ENCODE data around the gene ASAP3.

Gene ASAP3

DNA sequence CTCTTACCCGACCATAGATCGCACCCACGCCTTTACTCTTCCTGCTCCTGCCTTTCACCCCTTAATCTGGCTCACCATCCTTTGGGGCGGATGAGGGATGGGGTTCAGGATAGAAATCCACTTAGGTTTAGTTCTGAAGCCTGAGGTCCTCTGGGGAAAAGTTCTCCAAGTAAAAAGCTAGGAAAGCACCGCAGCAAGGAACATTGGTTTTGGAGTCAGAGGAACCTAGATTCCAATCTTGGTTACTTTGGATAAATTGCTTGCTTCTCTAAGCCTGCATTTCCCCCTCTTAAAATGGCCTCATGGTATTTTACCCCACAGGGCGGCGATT is 988 bp upstream of the ASAP3 start:
- peak overlapping the region in 1 of 2 experiments; percentile 88 for H3K4ac ChIP-seq (ENCODE audit: low read depth in 1 of 2, low read length in 2 of 2)
- peak overlapping the region in 1 of 2 experiments; percentile 75 for H3K4me3 ChIP-seq (ENCODE audit: insufficient read depth in 1 of 2, low read depth in 1 of 2, low read length in 2 of 2)
- no peak overlapping the region for H2BK120ac ChIP-seq (ENCODE audit: low read depth, low read length)
- peaks cover 12% of the 10 kb centered on the region for H3K4me1 ChIP-seq (ENCODE audit: control insufficient read depth, insufficient read depth, low read depth, low read length)
- H3K4me2 ChIP-seq (ENCODE audit: low read length, poor library complexity, severe bottlenecking) = peak overlapping the region; percentile 60
- H4K91ac ChIP-seq (ENCODE audit: low read length) = peak overlapping the region; percentile 5
- H2BK5ac ChIP-seq (ENCODE audit: low read depth, low read length, poor library complexity, severe bottlenecking) = no peak overlapping the region
- H3K9me3 ChIP-seq (ENCODE audit: control insufficient read depth, low read length) = no peaks in the 10 kb centered on the region
- H3K79me1 ChIP-seq (replicated peaks; ENCODE audit: low read length, poor library complexity, severe bottlenecking) = peaks cover 22% of the 10 kb centered on the region
- peaks cover 0 to 17% of the 10 kb centered on the region in 2 experiments for H3K36me3 ChIP-seq (ENCODE audit: control insufficient read depth in 1 of 2, insufficient read depth in 2 of 2, low read depth in 1 of 2, low read length in 2 of 2)
- no peak overlapping the region for H3K14ac ChIP-seq (ENCODE audit: low read length in 2 of 2)
- no peak overlapping the region for H2AFZ ChIP-seq (ENCODE audit: low read depth, low read length)
- H3K23ac ChIP-seq (ENCODE audit: low read length in 2 of 2) = no peak overlapping the region
- H2BK12ac ChIP-seq (ENCODE audit: low read length in 2 of 2) = peak overlapping the region in 1 of 2 experiments; percentile 92
- no peak overlapping the region for H2BK15ac ChIP-seq (ENCODE audit: low read depth, poor library complexity, severe bottlenecking)
- H3K27me3 ChIP-seq (ENCODE audit: control insufficient read depth in 1 of 2, insufficient read depth in 1 of 2, low read length in 2 of 2) = peaks cover 0 to 7% of the 10 kb centered on the region in 2 experiments
- no peak overlapping the region for H3K27ac ChIP-seq (ENCODE audit: low read length, poor library complexity, severe bottlenecking)
- H3K9ac ChIP-seq (ENCODE audit: low read length) = peak overlapping the region; percentile 80
- H3K18ac ChIP-seq (ENCODE audit: low read depth in 1 of 2, low read length in 2 of 2) = peak overlapping the region; percentile 4 to 62
- peak overlapping the region; percentile 52 for H4K8ac ChIP-seq (ENCODE audit: low read length)
- H2AK5ac ChIP-seq (ENCODE audit: low read length, severe bottlenecking) = no peak overlapping the region
- DNase-seq = no peak
- 70% methylated on average over 4 of the region's 7 CpGs for WGBS

DNA sequence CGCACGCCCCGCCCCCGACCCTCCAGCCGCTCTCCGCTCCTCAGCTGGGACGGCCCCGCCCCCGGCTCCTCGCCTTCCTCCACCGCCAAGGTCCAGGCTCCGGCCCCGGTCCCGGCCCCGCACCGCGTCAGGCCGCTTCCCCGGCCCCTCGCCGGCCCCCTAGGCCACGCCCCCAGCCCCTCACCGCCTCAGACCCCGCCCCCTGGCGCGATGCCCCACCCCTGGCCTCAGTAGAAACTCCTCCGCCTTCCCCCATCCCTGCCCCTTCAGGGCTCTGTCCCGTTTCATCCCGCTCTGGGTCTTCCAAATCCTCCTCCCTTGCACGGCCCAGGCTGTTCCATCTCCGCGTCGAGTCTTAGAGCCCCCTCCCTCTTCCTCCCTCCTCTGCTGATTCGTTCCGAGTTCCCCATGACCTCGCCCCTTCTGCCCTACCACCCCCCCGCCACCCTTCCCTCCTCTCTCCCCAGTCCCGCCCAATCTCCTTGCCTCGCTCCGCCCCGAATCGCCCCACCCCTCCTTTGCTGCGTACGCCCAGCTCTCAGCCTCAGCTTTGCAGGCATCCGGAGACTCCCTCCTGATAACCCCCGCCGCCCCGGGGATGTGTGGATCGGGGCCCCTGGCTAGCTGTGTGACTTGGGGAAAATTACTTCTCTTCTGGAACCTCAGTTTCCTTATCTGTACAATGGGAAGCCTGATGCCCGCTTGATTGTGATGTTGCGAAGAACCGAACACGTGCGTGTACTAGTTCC is 448 bp upstream of the ASAP3 start:
- H3K4me1 ChIP-seq (ENCODE audit: control insufficient read depth, insufficient read depth, low read depth, low read length) = peaks cover 12% of the 10 kb centered on the region
- peaks cover 0 to 5% of the 10 kb centered on the region in 2 experiments for H3K27me3 ChIP-seq (ENCODE audit: control insufficient read depth in 1 of 2, insufficient read depth in 1 of 2, low read length in 2 of 2)
- no peak overlapping the region for H3K14ac ChIP-seq (ENCODE audit: low read length in 2 of 2)
- peak overlapping the region; percentile 72 for H4K91ac ChIP-seq (ENCODE audit: low read length)
- no peak overlapping the region for H2AK5ac ChIP-seq (ENCODE audit: low read length, severe bottlenecking)
- DNase-seq = peak; percentile 93
- H3K4me2 ChIP-seq (ENCODE audit: low read length, poor library complexity, severe bottlenecking) = peak overlapping the region; percentile 69
- H2BK5ac ChIP-seq (ENCODE audit: low read depth, low read length, poor library complexity, severe bottlenecking) = no peak overlapping the region
- H3K36me3 ChIP-seq (ENCODE audit: control insufficient read depth in 1 of 2, insufficient read depth in 2 of 2, low read depth in 1 of 2, low read length in 2 of 2) = peaks cover 0 to 17% of the 10 kb centered on the region in 2 experiments
- peak overlapping the region; percentile 80 for H3K9ac ChIP-seq (ENCODE audit: low read length)
- H2BK15ac ChIP-seq (ENCODE audit: low read depth, poor library complexity, severe bottlenecking) = no peak overlapping the region
- H3K9me3 ChIP-seq (ENCODE audit: control insufficient read depth, low read length) = no peaks in the 10 kb centered on the region
- H3K27ac ChIP-seq (ENCODE audit: low read length, poor library complexity, severe bottlenecking) = peak overlapping the region; percentile 88
- peak overlapping the region in 1 of 2 experiments; percentile 88 for H3K4ac ChIP-seq (ENCODE audit: low read depth in 1 of 2, low read length in 2 of 2)
- WGBS = under 1% methylated on average over 44 of the region's 54 CpGs
- peak overlapping the region; percentile 80 for H2BK120ac ChIP-seq (ENCODE audit: low read depth, low read length)
- no peak overlapping the region for H3K23ac ChIP-seq (ENCODE audit: low read length in 2 of 2)
- H2BK12ac ChIP-seq (ENCODE audit: low read length in 2 of 2) = peak overlapping the region in 1 of 2 experiments; percentile 92
- peak overlapping the region; percentile 75 to 87 for H3K4me3 ChIP-seq (ENCODE audit: insufficient read depth in 1 of 2, low read depth in 1 of 2, low read length in 2 of 2)
- peak overlapping the region; percentile 84 to 94 for H3K18ac ChIP-seq (ENCODE audit: low read depth in 1 of 2, low read length in 2 of 2)
- peaks cover 22% of the 10 kb centered on the region for H3K79me1 ChIP-seq (replicated peaks; ENCODE audit: low read length, poor library complexity, severe bottlenecking)
- no peak overlapping the region for H2AFZ ChIP-seq (ENCODE audit: low read depth, low read length)
- H4K8ac ChIP-seq (ENCODE audit: low read length) = peak overlapping the region; percentile 95

DNA sequence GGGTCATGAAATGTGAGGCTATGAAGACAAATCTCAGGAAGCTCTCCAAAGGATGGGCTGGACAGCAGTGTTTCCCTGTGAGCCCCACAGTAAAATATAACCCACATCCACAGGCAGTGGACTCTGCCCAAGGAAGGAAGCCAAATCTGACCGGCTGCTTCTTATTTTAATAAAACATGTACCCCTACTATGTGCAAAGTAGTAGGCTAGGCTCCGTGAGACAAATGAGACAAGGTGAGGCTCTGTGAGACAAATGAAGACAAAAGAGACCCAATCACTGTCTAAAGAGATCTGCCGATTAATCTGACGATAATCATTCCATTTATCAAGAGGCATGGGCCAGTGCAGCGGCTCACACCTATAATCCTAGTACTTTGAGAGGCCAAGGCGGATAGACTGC is 2.1 kb downstream of the ASAP3 start:
- H3K14ac ChIP-seq (ENCODE audit: low read length in 2 of 2) = no peak overlapping the region
- no peak overlapping the region for H4K91ac ChIP-seq (ENCODE audit: low read length)
- H2BK12ac ChIP-seq (ENCODE audit: low read length in 2 of 2) = no peak overlapping the region
- no peak overlapping the region for H3K4me2 ChIP-seq (ENCODE audit: low read length, poor library complexity, severe bottlenecking)
- H2AFZ ChIP-seq (ENCODE audit: low read depth, low read length) = no peak overlapping the region
- WGBS = 100% methylated on average over 5 of the region's 6 CpGs
- H3K4me1 ChIP-seq (ENCODE audit: control insufficient read depth, insufficient read depth, low read depth, low read length) = peaks cover 15% of the 10 kb centered on the region
- peaks cover 30% of the 10 kb centered on the region for H3K79me1 ChIP-seq (replicated peaks; ENCODE audit: low read length, poor library complexity, severe bottlenecking)
- no peak for DNase-seq
- no peak overlapping the region for H3K18ac ChIP-seq (ENCODE audit: low read depth in 1 of 2, low read length in 2 of 2)
- no peak overlapping the region for H2AK5ac ChIP-seq (ENCODE audit: low read length, severe bottlenecking)
- peak overlapping the region in 1 of 2 experiments; percentile 99 for H3K4me3 ChIP-seq (ENCODE audit: insufficient read depth in 1 of 2, low read depth in 1 of 2, low read length in 2 of 2)
- no peak overlapping the region for H3K27ac ChIP-seq (ENCODE audit: low read length, poor library complexity, severe bottlenecking)
- H2BK5ac ChIP-seq (ENCODE audit: low read depth, low read length, poor library complexity, severe bottlenecking) = no peak overlapping the region
- H3K23ac ChIP-seq (ENCODE audit: low read length in 2 of 2) = no peak overlapping the region
- no peaks in the 10 kb centered on the region for H3K27me3 ChIP-seq (ENCODE audit: control insufficient read depth in 1 of 2, insufficient read depth in 1 of 2, low read length in 2 of 2)
- H3K36me3 ChIP-seq (ENCODE audit: control insufficient read depth in 1 of 2, insufficient read depth in 2 of 2, low read depth in 1 of 2, low read length in 2 of 2) = peaks cover 4 to 24% of the 10 kb centered on the region in 2 experiments
- H4K8ac ChIP-seq (ENCODE audit: low read length) = no peak overlapping the region
- no peak overlapping the region for H2BK120ac ChIP-seq (ENCODE audit: low read depth, low read length)
- peak overlapping the region; percentile 55 for H3K9ac ChIP-seq (ENCODE audit: low read length)
- H2BK15ac ChIP-seq (ENCODE audit: low read depth, poor library complexity, severe bottlenecking) = no peak overlapping the region
- no peaks in the 10 kb centered on the region for H3K9me3 ChIP-seq (ENCODE audit: control insufficient read depth, low read length)
- H3K4ac ChIP-seq (ENCODE audit: low read depth in 1 of 2, low read length in 2 of 2) = no peak overlapping the region

DNA sequence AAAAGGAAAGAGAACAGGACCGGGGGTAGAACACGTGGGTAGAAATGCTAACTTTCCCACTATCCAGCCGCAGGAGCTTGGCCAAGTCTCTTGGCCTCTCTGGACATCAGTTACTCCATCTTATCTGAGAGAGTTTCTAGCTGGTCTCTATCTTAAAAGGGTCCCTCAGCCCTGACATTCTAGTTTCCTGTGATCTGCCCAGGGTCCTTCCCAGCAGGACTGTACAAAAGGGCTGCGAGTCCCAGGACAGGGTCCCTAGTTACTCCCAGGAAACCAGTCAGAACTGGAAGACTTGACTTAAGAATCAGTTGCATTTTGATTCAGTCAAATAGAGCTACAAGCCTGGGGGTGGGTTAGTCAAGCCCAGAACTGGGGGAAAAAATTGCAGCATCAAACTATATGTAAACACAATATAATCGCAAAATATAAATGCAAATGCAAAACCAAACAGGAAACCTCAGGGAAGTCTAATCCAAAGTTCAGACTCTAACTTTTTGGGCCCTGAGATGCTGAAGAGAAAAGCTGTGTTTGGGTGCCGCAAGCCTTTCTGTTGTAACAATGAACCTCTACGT is 2.9 kb downstream of the ASAP3 start:
- H3K9me3 ChIP-seq (ENCODE audit: control insufficient read depth, low read length) = no peaks in the 10 kb centered on the region
- no peak overlapping the region for H4K91ac ChIP-seq (ENCODE audit: low read length)
- no peak overlapping the region for H2AK5ac ChIP-seq (ENCODE audit: low read length, severe bottlenecking)
- H2BK12ac ChIP-seq (ENCODE audit: low read length in 2 of 2) = no peak overlapping the region
- DNase-seq = no peak
- H3K4me2 ChIP-seq (ENCODE audit: low read length, poor library complexity, severe bottlenecking) = no peak overlapping the region
- no peak overlapping the region for H3K23ac ChIP-seq (ENCODE audit: low read length in 2 of 2)
- no peak overlapping the region for H2BK120ac ChIP-seq (ENCODE audit: low read depth, low read length)
- WGBS = 96% methylated on average over 6 of the region's 7 CpGs
- no peak overlapping the region for H3K18ac ChIP-seq (ENCODE audit: low read depth in 1 of 2, low read length in 2 of 2)
- peaks cover 15% of the 10 kb centered on the region for H3K4me1 ChIP-seq (ENCODE audit: control insufficient read depth, insufficient read depth, low read depth, low read length)
- no peak overlapping the region for H3K27ac ChIP-seq (ENCODE audit: low read length, poor library complexity, severe bottlenecking)
- H3K79me1 ChIP-seq (replicated peaks; ENCODE audit: low read length, poor library complexity, severe bottlenecking) = peaks cover 33% of the 10 kb centered on the region
- no peak overlapping the region for H2BK15ac ChIP-seq (ENCODE audit: low read depth, poor library complexity, severe bottlenecking)
- H3K27me3 ChIP-seq (ENCODE audit: control insufficient read depth in 1 of 2, insufficient read depth in 1 of 2, low read length in 2 of 2) = no peaks in the 10 kb centered on the region
- H3K9ac ChIP-seq (ENCODE audit: low read length) = peak overlapping the region; percentile 79
- H2BK5ac ChIP-seq (ENCODE audit: low read depth, low read length, poor library complexity, severe bottlenecking) = no peak overlapping the region
- H3K4me3 ChIP-seq (ENCODE audit: insufficient read depth in 1 of 2, low read depth in 1 of 2, low read length in 2 of 2) = peak overlapping the region in 1 of 2 experiments; percentile 99
- H3K4ac ChIP-seq (ENCODE audit: low read depth in 1 of 2, low read length in 2 of 2) = no peak overlapping the region
- peaks cover 4 to 24% of the 10 kb centered on the region in 2 experiments for H3K36me3 ChIP-seq (ENCODE audit: control insufficient read depth in 1 of 2, insufficient read depth in 2 of 2, low read depth in 1 of 2, low read length in 2 of 2)
- no peak overlapping the region for H2AFZ ChIP-seq (ENCODE audit: low read depth, low read length)
- H3K14ac ChIP-seq (ENCODE audit: low read length in 2 of 2) = no peak overlapping the region
- no peak overlapping the region for H4K8ac ChIP-seq (ENCODE audit: low read length)

All from mesenchymal stem cell (in vitro differentiated cells and primary cell).